Osteocyte (in vitro differentiated cells): ENCODE results near the gene DPYD. TPM values are rescaled to one million over a fixed set of nuclear protein-coding genes. Genes with fewer than 3 reads are reported as not detected.

ENCODE experiments used
- DNase-seq: peaks from one replicate; pipeline ENCODE4 v3.0.0; 2021; ENCODE audit warnings: mixed read lengths; ENCODE audit not compliant: unreplicated experiment; ENCODE audit errors: extremely low spot score
- H3K27ac Mint-ChIP-seq: one replicate; pipeline ENCODE4 v1.8.0; 2021; ENCODE audit warnings: mild to moderate bottlenecking, mixed read lengths; ENCODE audit not compliant: unreplicated experiment
- H3K27me3 Mint-ChIP-seq: one replicate; pipeline ENCODE4 v1.8.0; 2021; ENCODE audit warnings: mixed read lengths; ENCODE audit not compliant: unreplicated experiment
- H3K36me3 Mint-ChIP-seq: one replicate; pipeline ENCODE4 v1.8.0; 2021; ENCODE audit warnings: mixed read lengths; ENCODE audit not compliant: unreplicated experiment
- H3K4me1 Mint-ChIP-seq: one replicate; pipeline ENCODE4 v1.8.0; 2021; ENCODE audit warnings: mixed read lengths; ENCODE audit not compliant: unreplicated experiment
- H3K4me3 Mint-ChIP-seq: one replicate; pipeline ENCODE4 v1.8.0; 2021; ENCODE audit warnings: mild to moderate bottlenecking, moderate library complexity, mixed read lengths; ENCODE audit not compliant: unreplicated experiment
- H3K9me3 Mint-ChIP-seq: one replicate; pipeline ENCODE4 v1.8.0; 2021; ENCODE audit warnings: mixed read lengths; ENCODE audit not compliant: unreplicated experiment
- total RNA-seq: library from RNA; stranded (reverse); gene quantifications from 2 replicates; pipeline ENCODE4 v1.2.1, GENCODE V29; 2021
- TF ChIP-seq, protein P1 (sequence below): fragments of 200-600 bp; sonication (generic); IDR thresholded peaks from 2 replicates; pipeline ENCODE4 v1.5.0; 2021; ENCODE audit warnings: antibody characterized with exemption, mild to moderate bottlenecking, moderate library complexity

Gene DPYD
- total RNA-seq, 1 donor from 2014 or later = 44.0 TPM

DNA sequence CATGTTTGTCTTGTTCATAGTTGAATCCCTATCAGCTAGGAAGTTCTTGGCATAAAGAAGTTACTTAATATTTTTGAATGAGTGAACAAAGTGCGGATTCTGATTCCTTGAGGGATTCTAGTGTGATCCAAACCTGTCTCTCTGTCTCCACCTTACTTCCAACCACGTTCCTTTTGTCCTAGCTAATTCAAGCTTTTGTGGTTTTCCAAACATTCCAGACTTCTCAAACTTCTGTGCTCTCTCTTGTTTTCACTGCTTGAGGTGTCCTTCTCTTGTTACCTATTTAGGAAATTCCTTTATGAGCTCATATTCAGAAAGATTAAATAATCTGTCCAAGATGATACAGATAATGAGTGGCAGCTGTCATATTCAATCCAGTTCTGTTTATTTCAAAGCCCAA lies 846.1 kb downstream of the DPYD start:
- no peaks in the 10 kb centered on the region for H3K9me3 Mint-ChIP-seq
- H3K27me3 Mint-ChIP-seq = no peaks in the 10 kb centered on the region
- no peak for DNase-seq
- no peak overlapping the region for H3K4me3 Mint-ChIP-seq
- H3K27ac Mint-ChIP-seq = no peak overlapping the region
- TF ChIP-seq, protein P1, sequence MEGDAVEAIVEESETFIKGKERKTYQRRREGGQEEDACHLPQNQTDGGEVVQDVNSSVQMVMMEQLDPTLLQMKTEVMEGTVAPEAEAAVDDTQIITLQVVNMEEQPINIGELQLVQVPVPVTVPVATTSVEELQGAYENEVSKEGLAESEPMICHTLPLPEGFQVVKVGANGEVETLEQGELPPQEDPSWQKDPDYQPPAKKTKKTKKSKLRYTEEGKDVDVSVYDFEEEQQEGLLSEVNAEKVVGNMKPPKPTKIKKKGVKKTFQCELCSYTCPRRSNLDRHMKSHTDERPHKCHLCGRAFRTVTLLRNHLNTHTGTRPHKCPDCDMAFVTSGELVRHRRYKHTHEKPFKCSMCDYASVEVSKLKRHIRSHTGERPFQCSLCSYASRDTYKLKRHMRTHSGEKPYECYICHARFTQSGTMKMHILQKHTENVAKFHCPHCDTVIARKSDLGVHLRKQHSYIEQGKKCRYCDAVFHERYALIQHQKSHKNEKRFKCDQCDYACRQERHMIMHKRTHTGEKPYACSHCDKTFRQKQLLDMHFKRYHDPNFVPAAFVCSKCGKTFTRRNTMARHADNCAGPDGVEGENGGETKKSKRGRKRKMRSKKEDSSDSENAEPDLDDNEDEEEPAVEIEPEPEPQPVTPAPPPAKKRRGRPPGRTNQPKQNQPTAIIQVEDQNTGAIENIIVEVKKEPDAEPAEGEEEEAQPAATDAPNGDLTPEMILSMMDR = no peak
- peaks cover 10% of the 10 kb centered on the region for H3K4me1 Mint-ChIP-seq
- peaks cover 13% of the 10 kb centered on the region for H3K36me3 Mint-ChIP-seq

DNA sequence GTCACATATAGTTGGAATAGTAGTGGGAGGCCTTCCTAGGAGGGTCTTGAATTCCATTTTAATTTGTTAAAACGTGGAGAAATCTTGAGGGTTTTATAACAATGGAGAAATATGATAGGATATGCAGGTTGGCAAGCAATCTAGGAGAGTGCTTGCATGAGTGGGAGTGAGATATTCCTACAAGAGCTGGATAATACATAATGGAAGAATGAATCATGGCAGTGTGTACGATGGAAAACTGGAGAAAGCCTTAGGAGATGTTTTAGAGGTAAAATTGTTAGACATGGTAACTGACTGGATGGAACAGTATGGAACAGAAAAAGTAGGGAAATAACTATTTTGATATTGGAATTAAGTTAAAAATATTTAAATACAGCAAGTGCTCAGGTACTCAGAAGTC lies 846.9 kb downstream of the DPYD start:
- peaks cover 5% of the 10 kb centered on the region for H3K4me1 Mint-ChIP-seq
- TF ChIP-seq, protein P1 = no peak
- no peaks in the 10 kb centered on the region for H3K27me3 Mint-ChIP-seq
- H3K36me3 Mint-ChIP-seq = peaks cover 10% of the 10 kb centered on the region
- DNase-seq = no peak
- no peak overlapping the region for H3K4me3 Mint-ChIP-seq
- H3K27ac Mint-ChIP-seq = no peak overlapping the region
- H3K9me3 Mint-ChIP-seq = peaks cover 1% of the 10 kb centered on the region

GRCh38 chr1:97073169-97073568 lies 847.7 kb downstream of the DPYD start:
- Mint-ChIP-seq H3K4me3 (no peak overlapping the region), H3K9me3 (peaks cover 4% of the 10 kb centered on the region), H3K4me1 (peaks cover 5% of the 10 kb centered on the region), H3K27ac (no peak overlapping the region), H3K27me3 (no peaks in the 10 kb centered on the region), H3K36me3 (peaks cover 10% of the 10 kb centered on the region)
- TF ChIP-seq, protein P1 = no peak
- no peak for DNase-seq

GRCh38 chr1:97071173-97071572 lies 849.7 kb downstream of the DPYD start:
- H3K9me3 Mint-ChIP-seq = peaks cover 7% of the 10 kb centered on the region
- no peak overlapping the region for H3K27ac Mint-ChIP-seq
- no peaks in the 10 kb centered on the region for H3K4me1 Mint-ChIP-seq
- TF ChIP-seq, protein P1 = no peak
- H3K36me3 Mint-ChIP-seq = peaks cover 6% of the 10 kb centered on the region
- H3K27me3 Mint-ChIP-seq = no peaks in the 10 kb centered on the region
- no peak for DNase-seq
- no peak overlapping the region for H3K4me3 Mint-ChIP-seq

DNA sequence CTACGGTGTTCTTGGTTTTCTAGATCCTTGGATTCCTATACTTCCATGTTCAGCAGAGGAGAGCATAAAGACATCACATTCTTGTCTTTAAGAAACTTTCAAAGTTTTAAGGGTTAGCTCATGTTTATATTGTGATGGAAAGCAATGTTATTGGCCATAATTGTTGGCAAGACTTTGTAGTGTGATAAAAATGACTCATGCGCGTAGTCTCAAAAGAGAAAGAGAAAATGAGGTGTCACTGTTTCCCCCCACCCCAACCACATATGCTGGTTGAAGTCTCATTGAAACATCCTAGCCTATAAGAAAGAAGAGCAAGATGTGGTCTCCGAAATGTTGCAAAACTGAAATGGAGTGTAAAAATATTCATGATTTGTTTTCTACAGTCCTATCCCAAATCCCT lies 850.5 kb downstream of the DPYD start:
- no peak for DNase-seq
- H3K27ac Mint-ChIP-seq = no peak overlapping the region
- TF ChIP-seq, protein P1 = no peak

More for the DNA sequence above, 850.5 kb downstream of the DPYD start:
- no peak overlapping the region for H3K4me3 Mint-ChIP-seq
- H3K4me1 Mint-ChIP-seq = no peaks in the 10 kb centered on the region
- H3K36me3 Mint-ChIP-seq = peaks cover 9% of the 10 kb centered on the region
- peaks cover 7% of the 10 kb centered on the region for H3K9me3 Mint-ChIP-seq
- no peaks in the 10 kb centered on the region for H3K27me3 Mint-ChIP-seq
